HG03439 (cell line): ENCODE measurements around the gene SLC40A1.

Source experiments
- ATAC-seq: cut with Tn5 transposase; IDR thresholded peaks from one replicate; pipeline ENCODE4 v1.9.1; 2021; ENCODE audit warnings: mild to moderate bottlenecking, moderate library complexity; ENCODE audit not compliant: unreplicated experiment

Gene SLC40A1

GRCh38 chr2:189601043-189601442, 20.5 kb upstream of the SLC40A1 start:
- no peak for ATAC-seq

- no peak for ATAC-seq
Observed at GRCh38 chr2:189599245-189599644, 18.7 kb upstream of the SLC40A1 start.

DNA sequence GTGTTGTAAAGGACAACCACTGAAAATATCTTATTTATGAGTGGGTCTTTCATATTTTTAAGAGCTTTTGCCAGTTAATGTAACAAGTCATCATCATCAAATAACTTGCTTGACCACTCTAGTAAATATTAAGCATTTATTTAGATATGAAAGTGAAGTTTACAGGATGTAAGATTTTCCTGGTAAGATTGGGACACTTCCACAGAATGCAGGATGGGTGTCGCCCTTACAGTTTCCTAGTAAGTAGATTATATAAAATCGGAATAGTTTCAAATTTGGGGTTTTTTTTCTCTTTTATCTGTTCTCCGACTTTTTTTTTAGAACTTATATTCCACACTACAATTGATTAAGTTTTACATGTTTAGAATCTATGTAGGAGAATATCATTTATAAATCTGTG, 14.8 kb upstream of the SLC40A1 start:
- no peak for ATAC-seq

- ATAC-seq, result no peak
Observed at GRCh38 chr2:189594305-189594704, 13.7 kb upstream of the SLC40A1 start.

- no peak for ATAC-seq
Observed at GRCh38 chr2:189593115-189593514, 12.5 kb upstream of the SLC40A1 start.

DNA sequence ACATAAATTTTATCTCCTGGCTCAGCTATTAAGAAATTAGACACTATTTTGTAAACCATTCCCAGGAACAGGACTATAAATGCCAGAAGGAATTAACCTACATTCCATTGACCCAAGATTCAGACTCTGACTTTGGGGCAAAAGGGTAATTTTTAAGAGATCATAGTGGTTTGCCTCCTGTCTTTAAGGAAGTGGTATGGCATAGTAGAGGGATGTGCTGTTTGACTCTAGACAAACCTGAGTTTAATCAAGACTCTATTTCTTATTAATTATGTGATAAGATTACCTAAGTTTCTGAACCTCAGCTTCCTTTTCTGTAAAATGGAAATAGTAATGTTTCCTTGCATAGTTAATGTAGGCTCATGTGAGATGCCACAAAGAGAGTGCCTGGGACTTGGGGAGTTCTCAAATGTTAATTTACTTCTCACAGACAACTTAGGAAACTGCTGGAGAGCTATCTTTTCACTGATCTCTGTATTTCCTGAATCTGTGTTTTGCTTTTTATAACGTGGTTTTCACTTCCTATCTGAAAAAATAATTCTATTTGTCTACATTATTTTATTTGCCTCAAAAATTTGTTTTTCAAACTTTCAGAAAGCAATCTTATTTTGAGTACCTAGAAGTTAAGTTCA, 11.9 kb upstream of the SLC40A1 start:
- no peak for ATAC-seq

- ATAC-seq, result no peak
Observed at GRCh38 chr2:189587780-189588179, 7.2 kb upstream of the SLC40A1 start.

- no peak for ATAC-seq
Observed at GRCh38 chr2:189585226-189585756, 4.7 kb upstream of the SLC40A1 start.

GRCh38 chr2:189584686-189585085, 4.1 kb upstream of the SLC40A1 start:
- no peak for ATAC-seq

DNA sequence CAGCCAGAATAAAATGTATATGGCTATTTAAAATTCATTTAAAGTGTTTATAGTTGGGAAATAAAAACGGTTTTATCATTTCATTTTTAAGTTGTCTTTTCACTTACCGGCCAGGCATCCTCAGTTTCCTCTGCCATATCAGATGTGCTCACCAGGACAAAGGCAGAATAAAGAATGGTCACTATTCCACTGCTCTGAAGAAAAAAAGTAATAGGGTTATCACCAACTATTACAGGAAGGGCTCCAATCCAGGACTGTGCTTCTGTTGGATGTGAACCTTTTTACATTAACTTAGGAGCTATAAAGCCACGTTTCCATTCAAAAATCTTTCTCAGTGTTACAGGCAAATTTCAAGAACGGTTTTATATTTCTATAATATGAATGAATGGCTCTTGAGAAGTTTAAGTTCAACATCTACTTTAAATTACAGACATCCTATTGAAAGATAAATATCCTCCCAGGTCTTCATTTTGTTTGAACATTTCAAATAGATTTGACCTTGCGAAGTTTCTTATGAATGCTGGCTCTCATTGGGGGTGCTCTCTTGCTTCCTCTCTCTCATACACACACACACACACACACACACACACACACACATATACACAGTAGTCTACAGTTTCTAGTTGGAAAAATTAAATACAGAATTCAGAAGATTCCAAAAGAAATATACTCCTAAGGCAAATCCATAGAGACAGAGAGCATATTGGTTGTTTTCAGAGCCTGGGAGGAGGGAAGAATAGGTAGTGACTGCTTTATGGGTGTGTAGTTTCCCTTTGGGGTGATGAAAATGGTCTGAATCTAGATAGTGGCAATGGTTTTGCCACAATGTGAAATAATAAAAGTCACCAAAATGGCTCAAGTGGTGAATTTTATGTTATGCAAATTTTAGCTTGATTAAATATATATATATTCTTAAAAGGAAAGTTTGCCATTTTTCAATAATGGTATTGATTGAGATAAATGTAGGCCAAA, 2.9 kb upstream of the SLC40A1 start:
- ATAC-seq, result no peak

DNA sequence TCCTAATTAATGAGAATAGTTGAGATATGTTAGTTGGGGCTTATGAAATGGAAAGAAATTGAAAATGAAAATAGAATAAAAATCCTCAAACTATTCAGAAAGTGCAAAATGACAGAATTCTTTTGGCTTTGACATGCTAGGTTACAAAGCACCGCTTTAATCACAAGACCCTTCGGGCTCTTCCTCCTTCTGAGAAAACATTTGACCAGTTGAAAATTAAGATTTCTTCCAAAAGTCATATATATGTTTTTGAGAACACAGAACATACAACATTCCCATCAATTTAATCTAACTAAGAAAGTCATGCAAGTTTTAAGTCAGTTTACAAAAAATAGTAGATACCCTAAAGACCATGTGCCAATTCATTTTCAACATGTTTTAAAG, 2.2 kb upstream of the SLC40A1 start:
- no peak for ATAC-seq

DNA sequence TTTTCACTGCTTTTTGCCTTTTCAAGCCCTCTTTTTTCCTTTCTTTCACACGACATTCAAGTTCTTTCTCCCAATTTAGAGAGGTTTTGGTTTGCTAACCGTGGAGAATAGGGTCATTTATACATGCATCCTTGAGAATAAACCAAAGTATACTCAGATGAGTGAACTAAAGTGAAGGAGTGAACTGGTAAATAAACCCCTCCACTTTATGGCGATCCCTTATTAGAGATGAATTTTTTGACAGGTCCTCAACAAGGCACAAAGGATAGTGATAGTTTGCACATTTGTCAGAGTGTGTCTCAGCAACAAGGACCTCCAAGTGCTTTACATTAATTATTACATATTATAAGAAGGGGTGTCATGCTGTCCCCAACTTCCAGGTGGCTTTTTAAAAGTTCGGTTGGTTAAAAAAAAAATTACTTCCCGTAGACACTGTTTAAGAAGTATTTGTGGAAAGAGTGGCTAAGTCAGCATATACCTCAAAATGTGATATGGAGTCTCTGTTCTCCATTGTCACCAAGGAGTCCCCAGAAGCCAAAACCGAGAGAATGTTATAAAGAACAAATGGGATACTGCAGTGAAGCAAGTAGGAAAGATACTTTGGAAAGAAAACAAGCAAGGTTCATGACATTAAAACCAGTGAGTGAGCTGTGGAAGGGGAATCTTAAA, 1.7 kb upstream of the SLC40A1 start:
- ATAC-seq, result no peak

- no peak for ATAC-seq
Observed at GRCh38 chr2:189581354-189582139, 961 bp upstream of the SLC40A1 start.

- ATAC-seq, result peak; percentile 9
Observed at GRCh38 chr2:189580241-189580651, 340 bp downstream of the SLC40A1 start.

GRCh38 chr2:189579585-189580186, 900 bp downstream of the SLC40A1 start:
- ATAC-seq, result no peak

GRCh38 chr2:189578272-189578950, 2.2 kb downstream of the SLC40A1 start:
- ATAC-seq, result no peak

GRCh38 chr2:189577121-189577520, 3.5 kb downstream of the SLC40A1 start:
- ATAC-seq, result no peak

DNA sequence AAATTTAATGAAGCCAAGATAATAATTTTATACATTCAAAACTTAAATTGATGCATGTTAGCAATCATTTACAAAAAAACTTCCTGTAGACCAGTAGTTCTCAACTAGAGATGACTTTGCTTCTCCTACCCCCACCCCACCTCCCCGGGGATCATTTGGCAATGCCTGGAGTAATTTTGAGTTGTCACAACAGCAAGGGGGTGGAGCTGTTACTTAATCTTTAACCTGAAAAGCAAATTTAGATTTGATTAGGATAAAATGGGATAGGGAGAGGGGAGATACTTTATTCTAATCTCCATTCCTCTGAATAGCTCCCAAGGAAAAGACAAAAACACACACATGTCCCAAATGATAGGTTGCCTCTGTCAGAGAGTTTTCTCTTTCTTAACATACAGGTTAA, 4.2 kb downstream of the SLC40A1 start:
- ATAC-seq, result no peak

DNA sequence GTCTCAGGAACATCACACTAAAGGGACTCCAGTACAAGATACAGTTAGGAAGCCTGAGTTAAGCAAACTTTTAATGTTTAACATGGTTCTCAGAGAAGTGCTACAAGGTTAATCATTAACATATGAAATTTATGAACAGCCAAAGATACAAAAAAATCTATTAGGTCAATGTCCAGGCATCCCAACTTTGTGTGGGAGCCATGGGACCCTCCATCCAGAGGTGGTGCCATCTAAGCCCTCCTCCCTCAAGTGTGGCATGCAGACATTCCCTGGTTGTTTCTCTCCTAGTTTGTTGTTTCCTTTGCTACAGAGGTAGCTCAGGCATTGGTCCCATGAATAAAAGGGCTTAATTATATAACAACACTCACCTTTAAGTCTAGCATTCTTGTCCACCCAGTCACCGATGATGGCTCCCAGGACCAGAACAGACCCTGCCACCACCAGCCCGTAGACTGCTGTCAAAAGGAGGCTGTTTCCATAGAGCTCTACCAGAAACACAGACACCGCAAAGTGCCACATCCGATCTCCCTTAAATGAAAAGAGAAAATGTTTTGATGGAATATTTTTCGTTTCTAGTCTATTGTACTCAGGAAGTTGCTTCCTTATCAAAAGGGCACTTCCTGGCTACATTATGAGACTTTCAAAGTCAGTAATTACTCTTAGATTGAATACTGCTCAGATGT, 5.7 kb downstream of the SLC40A1 start:
- ATAC-seq, result no peak
